Activated naive CD4-positive, alpha-beta T cell treated with anti-CD3 and anti-CD28 coated beads, Interleukin-2, amount 10 ng/mL, durations not matched to agents 7 days and 5 days (primary cell): ENCODE results near the gene GNB1L.
A peak's percentile ranks its signal among the peaks of the same experiment; 100 is the strongest.
"Not testable (repeated sequence)": the region's sequence is repeated elsewhere in the genome, so short reads cannot be mapped to it uniquely, and the experiment has no call there.

Experiments used
- CTCF ChIA-PET: fragments of 350-600 bp; sonication (Branson Sonifier 250); formaldehyde crosslinking; loops from one replicate; lab custom pipeline; 2021; ENCODE audit warnings: antibody characterized with exemption; lab: Charles Lee
- DNase-seq: peaks from one replicate; pipeline ENCODE4 v3.0.0-alpha.2; 2020
- H3K27ac Mint-ChIP-seq: one replicate; pipeline ENCODE4 v1.8.0; 2021; ENCODE audit warnings: mild to moderate bottlenecking, moderate library complexity, mixed read lengths
- H3K27me3 Mint-ChIP-seq: one replicate; pipeline ENCODE4 v1.8.0; 2021; ENCODE audit warnings: mild to moderate bottlenecking, mixed read lengths
- H3K36me3 Mint-ChIP-seq: one replicate; pipeline ENCODE4 v1.8.0; 2021; ENCODE audit warnings: mixed read lengths
- H3K4me1 Mint-ChIP-seq: one replicate; pipeline ENCODE4 v1.8.0; 2021; ENCODE audit warnings: mixed read lengths
- H3K4me3 Mint-ChIP-seq: one replicate; pipeline ENCODE4 v1.8.0; 2021; ENCODE audit warnings: mild to moderate bottlenecking, moderate library complexity, mixed read lengths
- H3K9me3 Mint-ChIP-seq: one replicate; pipeline ENCODE4 v1.8.0; 2021; ENCODE audit warnings: mixed read lengths

The GNB1L gene

DNA sequence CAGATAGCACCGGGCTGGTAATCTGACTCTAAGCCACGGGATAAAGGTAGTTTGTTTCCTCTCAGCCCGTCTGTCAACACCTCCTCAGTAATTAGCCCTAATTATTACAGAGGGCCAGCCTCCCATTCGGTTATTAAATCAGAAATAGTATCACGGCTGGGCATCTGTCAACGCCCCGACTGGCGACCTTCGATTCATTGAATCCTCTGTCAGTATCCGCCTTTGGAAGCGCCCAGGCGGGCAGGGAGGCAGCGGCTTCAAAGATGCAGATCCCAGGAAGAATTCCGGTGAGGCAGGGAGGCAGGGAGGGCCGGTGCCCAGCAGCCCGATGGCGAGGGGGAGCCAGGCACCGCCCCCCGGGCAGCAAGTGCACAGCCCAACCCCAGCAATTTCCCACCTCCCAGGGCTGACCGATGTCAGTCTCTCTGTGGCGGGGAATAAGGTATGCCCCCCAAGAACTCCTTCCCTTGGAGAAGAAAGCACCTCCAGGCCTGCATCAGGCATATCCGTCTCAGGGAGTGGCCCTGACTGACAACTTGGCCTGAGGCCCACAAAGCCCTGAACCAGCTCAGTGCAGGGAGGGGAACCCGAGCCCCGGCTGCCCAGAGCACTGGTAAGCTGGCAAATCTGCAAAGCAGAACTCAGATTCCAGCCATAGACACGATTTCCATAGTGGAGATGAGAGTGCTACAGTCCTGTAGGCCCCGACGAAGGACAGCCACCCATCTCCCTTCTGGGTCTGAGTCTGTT, 11.4 kb downstream of the GNB1L start:
- no peak overlapping the region for H3K4me3 Mint-ChIP-seq
- H3K9me3 Mint-ChIP-seq, result peaks cover 5% of the 10 kb centered on the region
- DNase-seq, result no peak
- H3K4me1 Mint-ChIP-seq, result peaks cover 15% of the 10 kb centered on the region
- CTCF ChIA-PET, result no interaction called here
- H3K27ac Mint-ChIP-seq, result no peak overlapping the region
- peaks cover 14% of the 10 kb centered on the region for H3K36me3 Mint-ChIP-seq
- H3K27me3 Mint-ChIP-seq, result no peaks in the 10 kb centered on the region

DNA sequence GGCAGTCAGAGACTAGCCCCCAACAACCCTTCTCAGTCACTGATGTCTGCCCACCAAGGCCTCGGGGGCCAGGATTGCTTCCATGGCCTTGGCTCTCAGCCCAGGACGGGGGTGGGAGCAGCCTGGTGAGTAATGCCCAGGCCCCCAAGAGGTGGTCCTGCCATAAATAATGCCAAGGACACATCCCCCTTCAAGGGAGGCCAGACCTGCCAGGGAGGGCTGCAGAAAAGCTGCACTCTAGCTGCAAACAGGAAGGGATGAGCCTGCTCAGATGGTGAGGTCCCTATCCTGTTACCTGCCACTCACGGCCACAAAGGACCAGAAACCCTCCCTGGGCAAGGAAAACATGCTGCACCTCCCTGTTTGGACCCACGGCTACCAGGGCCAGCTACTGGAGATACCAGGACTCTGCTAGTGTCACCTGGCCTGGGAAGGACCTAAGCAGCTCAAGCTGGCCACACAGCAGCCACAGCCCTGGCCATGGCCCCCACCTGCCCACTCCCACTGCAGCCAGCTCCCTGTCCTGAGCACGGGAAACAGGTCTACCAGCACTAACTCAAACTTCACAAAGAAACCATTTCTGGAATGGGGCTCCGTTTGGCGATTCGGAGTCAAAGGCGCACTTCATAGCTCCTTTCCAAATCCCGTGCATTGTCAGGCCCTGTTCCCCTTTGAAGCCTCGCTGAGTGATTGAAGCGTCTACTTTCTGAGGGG, 12.1 kb downstream of the GNB1L start:
- no peak for DNase-seq
- no peak overlapping the region for H3K4me3 Mint-ChIP-seq
- CTCF ChIA-PET, result interaction anchor here (0.9 kb wide), 1 partner anchor 68 kb away, joined by 3 read pairs; no protein-coding TSS in a partner anchor
- H3K27ac Mint-ChIP-seq, result no peak overlapping the region
- H3K36me3 Mint-ChIP-seq, result peaks cover 10% of the 10 kb centered on the region
- H3K27me3 Mint-ChIP-seq, result no peaks in the 10 kb centered on the region
- peaks cover 4% of the 10 kb centered on the region for H3K9me3 Mint-ChIP-seq
- H3K4me1 Mint-ChIP-seq, result peaks cover 15% of the 10 kb centered on the region

DNA sequence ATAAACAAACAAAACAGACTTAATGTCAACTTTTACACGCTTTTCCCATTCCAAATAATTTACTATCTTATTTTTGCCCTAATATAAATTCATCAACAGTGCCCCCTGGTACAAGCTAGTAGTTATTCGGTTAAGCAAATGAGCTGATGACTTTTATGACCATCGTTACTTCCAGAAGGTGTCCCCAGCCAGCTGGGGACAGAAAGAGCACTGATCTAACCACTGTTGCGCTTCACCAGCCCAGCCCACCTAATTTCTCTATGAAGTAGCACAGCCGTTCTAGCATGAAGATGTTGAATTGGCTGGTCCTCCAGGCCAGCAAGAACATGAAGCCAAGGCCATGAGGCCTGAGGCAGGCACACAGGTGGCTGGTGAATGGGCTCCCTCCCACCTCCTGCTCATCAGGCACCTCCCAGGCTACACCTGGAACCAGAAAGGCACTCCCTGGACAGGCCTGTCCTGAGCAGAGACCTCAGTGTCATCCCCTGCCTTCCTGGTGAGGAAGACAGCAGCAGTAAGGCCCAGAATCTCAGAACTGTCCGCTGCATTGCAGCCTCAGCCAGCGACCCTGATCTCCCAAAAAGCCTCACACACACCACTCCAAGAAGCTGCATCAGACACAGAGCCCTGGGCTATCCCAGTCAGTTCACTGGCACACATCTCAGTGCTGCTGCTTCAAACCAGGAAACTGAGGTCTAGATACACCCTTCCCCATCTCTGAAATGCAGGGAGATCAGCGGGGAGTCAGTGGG, 12.9 kb downstream of the GNB1L start:
- Mint-ChIP-seq H3K36me3 (peaks cover 2% of the 10 kb centered on the region), H3K9me3 (no peaks in the 10 kb centered on the region), H3K27ac (no peak overlapping the region), H3K4me1 (peaks cover 15% of the 10 kb centered on the region), H3K27me3 (no peaks in the 10 kb centered on the region), H3K4me3 (no peak overlapping the region)
- CTCF ChIA-PET, result interaction anchor here (0.9 kb wide), 1 partner anchor 68 kb away, joined by 3 read pairs; no protein-coding TSS in a partner anchor
- DNase-seq, result no peak

DNA sequence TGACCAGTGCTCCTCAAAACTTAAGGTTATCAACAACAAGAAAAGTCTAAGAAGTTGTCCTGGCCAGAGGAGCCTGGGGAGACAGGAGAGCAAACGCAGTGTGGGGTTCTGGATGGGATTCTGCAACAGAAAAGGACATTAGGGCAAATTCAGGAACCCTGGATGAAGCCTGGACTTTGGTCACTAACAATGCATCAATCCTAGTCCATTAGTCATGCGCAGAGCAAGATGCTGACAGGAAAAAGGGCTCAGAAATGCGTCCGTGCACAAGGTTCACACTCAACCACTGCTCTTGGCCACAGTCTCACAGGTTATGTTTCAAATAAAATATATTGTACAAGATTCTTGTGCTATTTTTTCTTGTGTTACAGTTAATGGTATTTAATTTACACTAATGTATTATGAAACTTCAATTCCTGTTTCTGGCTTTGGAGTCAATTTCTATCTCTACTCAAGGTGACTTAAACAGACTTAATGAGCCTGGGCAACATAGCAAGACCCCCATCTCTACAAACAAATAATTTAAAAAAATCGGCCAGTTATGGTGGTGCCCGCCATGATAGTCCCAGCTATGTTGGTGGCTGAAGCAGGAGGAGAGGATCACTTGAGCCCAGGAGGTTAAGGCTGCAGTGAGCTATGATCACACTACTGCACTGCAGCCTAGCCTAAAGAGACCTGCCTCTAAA, 13.6 kb downstream of the GNB1L start:
- CTCF ChIA-PET, result interaction anchor here (0.7 kb wide), 1 partner anchor 38 kb away, joined by 3 read pairs; no protein-coding TSS in a partner anchor
- Mint-ChIP-seq H3K27me3 (no peaks in the 10 kb centered on the region), H3K9me3 (no peaks in the 10 kb centered on the region), H3K36me3 (no peaks in the 10 kb centered on the region), H3K4me1 (peaks cover 15% of the 10 kb centered on the region), H3K27ac (no peak overlapping the region), H3K4me3 (no peak overlapping the region)
- DNase-seq, result no peak

DNA sequence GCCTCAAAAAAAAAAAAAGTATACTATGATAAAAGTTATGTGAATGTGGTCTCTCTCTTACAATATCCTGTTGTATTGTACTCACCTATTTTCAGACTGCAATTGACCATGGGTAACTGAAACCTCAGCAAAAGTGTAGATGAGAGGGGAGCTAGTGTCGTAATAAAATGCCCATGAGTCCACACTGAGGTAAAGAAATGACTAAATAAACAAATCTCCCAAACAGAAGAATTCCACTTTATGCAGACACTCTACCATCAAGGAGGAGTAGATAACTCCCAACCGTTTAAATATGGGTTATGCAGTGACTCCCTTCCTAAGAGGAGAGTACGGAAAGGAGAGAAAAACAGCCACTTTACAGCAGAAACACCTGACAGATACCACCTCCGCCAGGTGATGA, 14.6 kb downstream of the GNB1L start:
- Mint-ChIP-seq H3K9me3 (no peaks in the 10 kb centered on the region), H3K36me3 (no peaks in the 10 kb centered on the region), H3K4me3 (no peak overlapping the region), H3K27me3 (no peaks in the 10 kb centered on the region), H3K4me1 (peaks cover 13% of the 10 kb centered on the region), H3K27ac (peak overlapping the region; percentile 62)
- DNase-seq, result no peak
- CTCF ChIA-PET, result no interaction called here

DNA sequence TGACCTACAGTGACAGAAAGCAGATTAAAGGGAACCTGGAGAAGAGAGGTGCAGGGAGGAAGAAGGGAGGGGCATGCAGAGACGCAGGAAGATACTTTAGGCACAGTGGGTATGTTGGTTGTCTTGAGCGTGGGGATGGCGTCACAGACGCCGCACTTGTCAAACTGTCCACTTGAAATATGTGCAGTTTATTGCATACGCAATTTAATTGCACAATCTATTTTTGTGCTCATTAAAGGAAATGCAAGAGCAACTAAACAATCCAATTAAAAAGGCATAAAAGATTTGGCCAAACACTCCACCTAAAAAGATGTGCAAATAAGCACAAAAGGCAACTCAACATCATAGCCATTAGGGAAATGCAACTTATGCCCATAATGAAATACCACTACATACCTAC, 16.8 kb downstream of the GNB1L start:
- Mint-ChIP-seq H3K4me1 (peaks cover 4% of the 10 kb centered on the region), H3K36me3 (no peaks in the 10 kb centered on the region), H3K4me3 (no peak overlapping the region), H3K27me3 (no peaks in the 10 kb centered on the region), H3K9me3 (no peaks in the 10 kb centered on the region), H3K27ac (no peak overlapping the region)
- DNase-seq, result no peak
- CTCF ChIA-PET, result no interaction called here

DNA sequence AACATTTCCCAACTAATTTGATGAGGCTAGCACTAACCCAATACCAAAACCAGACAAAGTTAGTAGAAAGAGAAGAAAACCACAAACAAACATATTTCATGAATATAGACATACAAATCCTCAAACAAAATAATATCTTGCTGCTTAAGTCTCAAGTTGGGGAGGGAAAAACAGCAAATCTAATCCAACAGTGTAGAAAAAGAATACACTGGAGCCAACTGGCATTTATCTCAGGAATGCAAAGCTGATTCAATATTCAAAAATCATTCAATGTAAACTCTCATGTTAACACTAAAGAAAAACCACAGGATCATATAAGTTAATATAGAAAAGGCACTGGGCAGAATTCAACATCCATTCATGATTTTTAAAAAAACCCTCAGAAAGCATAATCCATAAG, 18.2 kb downstream of the GNB1L start:
- no peaks in the 10 kb centered on the region for H3K9me3 Mint-ChIP-seq
- H3K4me1 Mint-ChIP-seq, result peaks cover 4% of the 10 kb centered on the region
- H3K27ac Mint-ChIP-seq, result no peak overlapping the region
- H3K36me3 Mint-ChIP-seq, result no peaks in the 10 kb centered on the region
- CTCF ChIA-PET, result no interaction called here
- no peak for DNase-seq
- H3K27me3 Mint-ChIP-seq, result no peaks in the 10 kb centered on the region
- H3K4me3 Mint-ChIP-seq, result no peak overlapping the region

DNA sequence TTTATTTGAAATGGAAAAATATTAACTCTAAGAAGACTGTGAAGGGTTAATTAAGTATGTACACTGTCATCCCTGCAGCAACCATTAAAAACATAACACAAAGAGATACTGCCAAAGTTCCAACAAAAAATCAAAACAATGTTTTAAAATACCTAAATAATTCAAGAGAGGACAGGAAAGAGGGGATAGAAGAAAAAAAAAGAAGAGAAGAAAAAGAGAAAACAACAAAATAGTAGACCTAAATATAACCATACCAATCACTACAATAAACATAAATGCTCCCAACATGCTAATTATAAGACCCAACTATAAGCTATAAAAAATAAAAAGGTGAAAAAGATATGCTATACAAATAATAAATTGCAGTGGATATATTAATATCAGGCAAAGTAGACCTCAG, 20.1 kb downstream of the GNB1L start:
- Mint-ChIP-seq H3K4me1 (peaks cover 4% of the 10 kb centered on the region), H3K27me3 (no peaks in the 10 kb centered on the region), H3K36me3 (no peaks in the 10 kb centered on the region)

DNA sequence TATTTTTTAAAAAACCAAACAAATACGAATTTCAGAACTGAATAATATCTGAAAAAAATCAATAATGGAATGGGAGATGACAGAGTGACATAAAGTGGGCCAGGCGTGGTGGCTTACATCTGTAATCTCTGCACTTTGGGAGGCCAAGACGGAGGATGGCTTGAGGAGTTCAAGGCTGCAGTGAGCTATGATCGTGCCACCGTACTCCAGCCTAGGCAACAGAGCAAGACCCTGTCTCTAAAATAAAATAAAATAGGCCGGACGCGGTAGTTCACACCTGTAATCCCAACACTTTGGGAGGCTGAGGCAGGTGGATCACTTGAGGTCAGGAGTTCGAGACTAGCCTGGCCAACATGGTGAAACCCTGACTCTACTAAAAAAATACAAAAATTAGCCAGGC, 21.3 kb downstream of the GNB1L start:
- DNase-seq, H3K9me3 Mint-ChIP-seq, H3K27me3 Mint-ChIP-seq, H3K4me1 Mint-ChIP-seq, H3K36me3 Mint-ChIP-seq, H3K4me3 Mint-ChIP-seq, H3K27ac Mint-ChIP-seq: not testable (repeated sequence)
- CTCF ChIA-PET, result interaction anchor here (1.6 kb wide), 1 partner anchor 77 kb away, joined by 6 read pairs; no protein-coding TSS in a partner anchor

More for the DNA sequence above, 20.1 kb downstream of the GNB1L start:
- CTCF ChIA-PET, result no interaction called here
- no peak for DNase-seq
- Mint-ChIP-seq H3K9me3 (no peaks in the 10 kb centered on the region), H3K27ac (no peak overlapping the region), H3K4me3 (no peak overlapping the region)

DNA sequence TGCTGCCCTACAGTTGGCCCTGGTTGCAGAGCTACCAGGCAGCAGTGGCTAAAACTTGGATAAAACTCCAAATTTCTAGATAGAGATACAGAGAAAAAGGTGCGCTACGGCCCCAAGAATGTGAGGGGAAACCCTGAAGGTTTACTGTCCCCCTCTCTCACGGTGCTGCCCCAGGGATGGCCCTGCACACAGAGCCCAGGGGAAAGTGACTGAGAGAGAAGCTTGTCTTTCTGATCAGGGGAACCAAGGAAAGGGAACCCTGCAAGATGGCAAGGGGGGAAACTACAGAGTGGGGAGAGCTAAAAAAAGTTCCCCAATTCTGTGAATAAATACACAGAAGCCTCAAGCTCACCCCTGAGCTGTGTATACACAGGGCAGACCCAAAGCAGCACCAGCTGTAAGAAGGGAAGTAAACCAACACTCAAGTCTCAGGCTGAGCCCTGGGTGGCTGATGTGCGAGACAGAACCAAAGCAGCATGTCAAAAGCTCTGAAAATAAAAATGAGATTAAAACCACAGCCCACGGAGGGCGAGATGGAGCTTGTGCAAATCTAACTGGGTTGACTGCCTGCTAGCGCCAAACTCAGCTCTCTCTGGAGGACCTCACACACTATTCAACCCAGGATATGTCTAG, 22.1 kb downstream of the GNB1L start:
- CTCF ChIA-PET, result interaction anchor here (0.7 to 1.6 kb wide), 2 partner anchors 78 to 102 kb away, joined by 3 to 6 read pairs; no protein-coding TSS in a partner anchor
- H3K4me3 Mint-ChIP-seq, result no peak overlapping the region
- no peaks in the 10 kb centered on the region for H3K36me3 Mint-ChIP-seq

DNA sequence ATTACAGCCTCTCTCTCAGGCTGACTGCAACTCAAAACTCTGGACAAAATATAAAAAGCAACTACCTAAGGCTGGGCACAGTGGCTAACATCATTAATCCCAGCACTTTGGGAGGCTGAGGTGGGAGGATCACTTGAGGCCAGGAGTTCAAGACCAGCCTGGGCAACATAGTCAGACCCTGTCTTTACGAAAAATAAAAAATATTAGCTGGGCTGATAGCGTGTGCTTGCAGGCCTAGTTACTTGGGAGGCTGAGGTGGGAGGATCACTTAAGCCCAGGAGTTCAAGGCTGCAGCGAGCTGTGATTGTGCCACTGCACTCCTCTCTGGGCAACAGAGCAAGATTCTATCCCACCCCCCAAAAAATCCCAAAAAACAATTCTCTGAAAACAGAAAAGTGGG, 22.7 kb downstream of the GNB1L start:
- not testable (repeated sequence) for H3K9me3 Mint-ChIP-seq, H3K27me3 Mint-ChIP-seq, DNase-seq, H3K36me3 Mint-ChIP-seq, H3K4me1 Mint-ChIP-seq, H3K27ac Mint-ChIP-seq, H3K4me3 Mint-ChIP-seq
- CTCF ChIA-PET, result interaction anchor here (0.7 to 1.6 kb wide), 2 partner anchors 78 to 101 kb away, joined by 3 to 6 read pairs; no protein-coding TSS in a partner anchor

More for the DNA sequence above, 22.1 kb downstream of the GNB1L start:
- no peaks in the 10 kb centered on the region for H3K9me3 Mint-ChIP-seq
- no peak for DNase-seq
- no peaks in the 10 kb centered on the region for H3K27me3 Mint-ChIP-seq
- no peak overlapping the region for H3K27ac Mint-ChIP-seq
- H3K4me1 Mint-ChIP-seq, result peaks cover 4% of the 10 kb centered on the region

DNA sequence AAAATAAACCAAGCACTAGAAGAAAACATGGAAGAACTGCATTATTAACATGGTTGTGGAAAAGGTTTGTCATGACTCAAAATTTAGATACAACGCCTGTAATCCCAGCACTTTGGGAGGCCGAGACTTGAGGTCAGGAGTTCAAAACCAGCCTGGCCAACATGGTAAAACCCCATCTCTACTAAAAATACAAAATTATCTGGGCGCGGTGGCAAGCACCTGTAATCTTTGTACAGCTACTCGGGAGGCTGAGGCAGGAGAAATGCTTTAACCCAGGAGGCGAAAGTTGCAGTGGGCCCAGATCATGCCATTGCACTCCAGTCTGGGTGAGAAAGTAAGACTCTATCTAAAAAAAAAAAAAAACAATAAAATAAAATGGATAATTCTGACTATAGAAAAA, 23.7 kb downstream of the GNB1L start:
- H3K4me1 Mint-ChIP-seq, result peaks cover 4% of the 10 kb centered on the region
- no peak overlapping the region for H3K27ac Mint-ChIP-seq
- no peak for DNase-seq
- H3K36me3 Mint-ChIP-seq, result no peaks in the 10 kb centered on the region
- no peaks in the 10 kb centered on the region for H3K27me3 Mint-ChIP-seq
- CTCF ChIA-PET, result no interaction called here
- H3K4me3 Mint-ChIP-seq, result no peak overlapping the region
- H3K9me3 Mint-ChIP-seq, result no peaks in the 10 kb centered on the region

DNA sequence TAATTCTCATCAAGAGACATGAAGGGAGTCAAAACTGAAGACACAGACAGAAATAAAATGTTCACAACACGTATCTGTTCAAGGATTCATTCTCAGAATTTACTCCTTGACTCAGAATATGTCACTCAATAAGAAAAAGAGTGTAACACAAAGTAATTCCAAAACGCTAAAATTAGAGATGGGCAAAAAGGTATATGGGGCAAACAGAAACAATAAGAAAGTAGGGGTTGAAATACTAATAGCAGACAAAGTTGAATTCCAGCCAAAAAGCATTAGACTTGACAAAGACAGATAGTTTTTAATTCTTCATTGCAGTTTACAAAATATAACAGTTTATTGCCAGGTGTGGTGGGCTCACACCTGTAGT, 26.7 kb downstream of the GNB1L start:
- Mint-ChIP-seq H3K36me3 (no peaks in the 10 kb centered on the region), H3K27ac (no peak overlapping the region), H3K27me3 (no peaks in the 10 kb centered on the region), H3K4me1 (no peaks in the 10 kb centered on the region), H3K9me3 (no peaks in the 10 kb centered on the region), H3K4me3 (no peak overlapping the region)
- CTCF ChIA-PET, result no interaction called here
- DNase-seq, result no peak
